KG1 (cell line): ENCODE results near the gene SORBS1.

Experiments
- DNase-seq: peaks from one replicate; lab custom pipeline; 2025; lab: John Stamatoyannopoulos, UW

The SORBS1 gene

DNA sequence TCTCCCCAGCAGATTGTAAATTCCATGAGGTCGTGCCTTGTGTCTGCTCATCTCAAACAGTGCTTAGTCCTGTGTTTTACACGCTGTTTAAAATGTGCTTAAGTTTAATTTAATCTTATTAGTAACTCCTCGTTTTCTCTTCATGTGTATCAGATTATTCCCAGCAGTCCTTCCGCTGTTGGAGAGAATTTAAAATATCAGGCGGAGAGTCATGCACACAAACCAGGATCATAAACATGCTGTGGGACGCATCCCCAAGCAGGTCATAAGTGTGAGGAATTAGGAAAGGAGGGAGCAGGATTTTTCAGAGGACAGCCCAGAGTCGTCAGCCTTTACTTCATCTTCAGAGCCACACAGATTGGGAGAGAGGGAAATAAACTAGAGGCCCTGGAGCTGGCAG, 4.2 kb upstream of the SORBS1 start:
- DNase-seq, result no peak

DNA sequence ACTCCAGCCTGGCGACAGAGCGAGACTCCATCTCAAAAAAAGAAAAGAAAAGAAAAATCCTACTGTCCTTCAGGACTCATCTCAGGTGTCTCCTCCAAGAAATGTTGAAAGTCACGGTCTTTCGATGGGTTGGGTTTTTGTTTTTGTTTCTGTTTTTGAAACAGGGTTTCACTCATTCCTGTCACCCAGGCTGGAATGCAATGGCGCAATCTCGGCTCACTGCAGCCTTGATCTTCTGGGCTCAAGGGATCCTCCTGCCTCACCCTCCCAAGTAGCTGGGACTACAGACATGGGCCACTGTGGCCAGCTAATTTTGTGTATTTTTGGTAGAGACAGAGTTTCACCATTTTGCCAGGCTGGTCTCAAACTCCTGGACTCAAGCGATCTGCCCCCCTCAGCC, 3.1 kb upstream of the SORBS1 start:
- DNase-seq, result no peak

DNA sequence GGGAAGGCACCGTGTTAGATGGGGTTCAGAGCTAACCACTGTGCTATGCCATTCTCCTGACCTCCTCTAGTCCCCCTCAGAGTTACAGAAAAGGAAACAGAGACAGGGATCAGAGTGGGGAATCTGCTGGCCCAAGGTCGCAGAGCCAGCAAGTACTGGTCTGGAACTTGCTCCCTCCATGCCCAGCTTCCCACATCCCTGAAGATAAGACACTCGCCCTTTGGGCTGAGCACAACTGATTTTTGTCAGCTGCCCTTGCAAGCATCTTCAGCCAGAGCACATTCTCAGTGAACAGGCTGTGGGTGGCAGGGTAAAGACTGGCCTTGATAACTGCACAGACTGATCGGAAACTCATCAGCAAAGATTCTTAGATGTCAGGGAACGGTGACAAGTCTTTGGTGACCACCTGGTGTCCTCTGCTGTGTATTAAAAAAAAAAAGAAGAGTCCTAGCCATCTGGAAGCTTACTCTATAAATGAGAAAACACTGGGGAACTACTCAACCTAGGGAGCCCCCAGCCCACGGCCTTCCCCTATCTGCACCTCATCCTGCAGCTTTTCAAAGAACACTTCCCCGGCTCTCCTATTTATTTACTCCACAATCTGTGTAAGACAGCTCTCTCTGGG, 1.3 kb upstream of the SORBS1 start:
- DNase-seq, result no peak

DNA sequence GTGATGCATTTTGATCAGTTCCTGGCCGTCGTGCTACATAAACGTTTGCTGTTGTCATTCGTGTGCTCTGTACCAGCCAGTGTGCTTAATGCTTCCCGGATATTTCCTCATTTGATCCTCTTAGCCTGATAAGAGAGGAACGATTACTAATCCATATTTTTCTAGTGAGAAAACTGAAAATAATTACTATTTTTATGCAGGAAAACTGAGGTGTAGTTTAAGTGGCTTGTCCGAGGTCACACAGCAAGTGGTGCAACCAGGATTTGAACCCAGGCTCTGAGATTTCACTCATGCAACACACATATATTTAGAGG, 650 bp upstream of the SORBS1 start:
- DNase-seq, result no peak

DNA sequence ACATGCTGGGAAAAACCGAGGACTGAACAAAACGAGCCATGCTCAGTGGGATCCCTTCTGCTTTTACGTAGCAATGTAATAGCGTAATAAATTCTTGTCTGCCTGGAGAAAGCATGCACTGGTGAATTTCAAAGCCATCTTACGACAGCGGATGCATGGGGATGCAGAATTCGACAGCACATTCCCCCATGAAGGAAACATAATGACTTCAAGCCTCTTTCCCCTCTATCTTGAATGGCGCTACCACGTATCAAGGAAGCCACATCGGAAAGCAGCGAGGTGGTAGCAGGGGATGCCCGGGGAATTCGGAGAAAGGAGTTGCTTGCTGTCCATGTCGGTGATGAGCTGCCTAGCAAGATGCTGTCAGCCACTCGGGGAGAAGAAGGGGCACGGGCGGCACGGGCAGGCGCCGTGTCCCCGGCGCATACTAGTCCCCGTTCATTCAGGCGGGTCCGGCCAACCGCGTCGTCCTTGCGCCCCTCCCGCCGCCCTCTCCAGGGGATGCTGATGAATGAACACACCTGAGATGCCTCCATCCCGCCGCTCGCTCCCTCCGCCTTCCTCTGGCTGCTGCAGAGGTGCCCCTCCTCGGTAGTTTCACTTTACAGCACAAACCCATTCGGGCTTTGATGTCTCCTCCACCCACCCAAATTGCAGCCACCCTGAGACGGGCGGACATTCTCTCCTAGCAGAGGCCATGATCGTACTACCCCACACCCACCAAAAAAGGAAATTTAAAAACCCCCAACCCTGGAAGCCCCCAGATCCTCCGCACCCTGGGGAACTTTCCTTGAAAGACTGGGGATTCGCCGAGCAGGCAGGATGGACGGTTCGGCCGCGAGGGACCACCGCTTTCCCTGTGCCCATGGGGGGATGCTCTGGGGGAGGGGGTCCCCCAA, 644 bp downstream of the SORBS1 start:
- DNase-seq, result no peak

DNA sequence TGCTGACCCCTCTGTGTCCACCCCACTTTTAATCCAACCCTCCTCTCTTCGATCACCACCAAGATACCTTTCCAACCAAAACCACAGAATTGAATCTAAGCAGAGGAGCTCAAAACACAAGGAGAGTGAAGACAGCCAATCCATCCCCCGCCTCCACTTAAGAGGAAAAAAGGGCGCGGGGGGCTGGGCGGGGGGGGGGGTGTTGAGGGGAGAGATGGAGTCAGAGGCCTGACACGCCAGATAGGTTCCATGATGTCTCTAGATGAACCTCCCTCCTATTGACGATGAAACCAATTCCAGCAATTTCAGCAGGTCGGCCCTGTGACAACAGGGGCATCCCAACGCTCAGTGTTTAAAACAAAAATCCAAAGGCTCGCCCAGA, 1.3 kb downstream of the SORBS1 start:
- DNase-seq, result no peak

DNA sequence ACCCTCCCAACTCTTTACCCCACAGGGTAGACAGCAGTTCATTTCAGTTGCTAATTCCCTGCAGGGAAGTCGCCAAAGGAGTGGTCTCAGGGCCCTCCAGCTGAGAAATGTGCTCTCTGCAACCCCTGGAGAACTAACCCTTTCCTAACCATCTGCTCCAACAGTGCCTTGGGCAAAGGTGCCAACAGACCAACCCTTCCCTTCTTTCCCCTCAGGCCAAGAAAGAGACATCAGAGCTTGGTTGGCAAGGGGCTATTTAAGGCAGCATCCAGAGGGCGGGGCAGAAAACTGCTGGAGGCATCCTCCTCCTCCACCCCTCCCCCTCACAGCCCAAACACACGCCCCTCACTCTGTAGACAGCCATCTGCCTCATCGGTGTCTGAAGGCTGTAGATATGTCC, 1.7 kb downstream of the SORBS1 start:
- no peak for DNase-seq

DNA sequence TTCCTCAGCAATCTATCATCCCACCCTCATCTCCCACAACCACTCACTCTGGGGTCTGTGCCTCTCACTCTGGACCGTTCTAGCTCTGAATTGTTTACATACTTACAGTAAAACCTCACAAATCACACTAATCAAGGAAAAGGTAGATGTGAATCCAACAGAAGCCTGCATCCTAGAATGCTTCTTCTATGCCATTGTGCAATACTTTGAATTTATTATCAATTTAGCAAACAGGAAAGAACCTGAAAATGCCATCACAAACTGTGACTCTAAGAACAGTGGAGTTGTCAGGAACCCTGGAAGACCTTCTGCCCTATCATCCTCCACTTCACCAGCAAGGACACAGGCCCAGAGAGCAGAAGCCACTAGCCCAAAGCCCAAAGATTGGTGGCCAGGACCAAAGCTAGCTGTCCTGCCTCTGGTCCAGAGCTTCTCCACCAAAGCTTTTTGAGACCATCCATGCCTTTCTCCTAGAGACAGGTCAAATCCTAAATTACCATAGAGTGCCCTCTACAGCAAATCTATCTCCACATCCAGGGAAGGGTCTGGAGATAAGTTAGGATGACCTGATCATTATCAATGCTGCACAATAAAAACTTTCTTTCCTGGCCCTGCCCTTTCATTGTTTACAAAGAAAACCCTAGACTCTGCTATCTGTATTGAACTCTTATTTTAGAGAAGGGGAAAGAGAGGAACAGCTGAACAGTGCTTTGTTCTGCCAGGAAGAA, 2.4 kb downstream of the SORBS1 start:
- DNase-seq, result no peak

DNA sequence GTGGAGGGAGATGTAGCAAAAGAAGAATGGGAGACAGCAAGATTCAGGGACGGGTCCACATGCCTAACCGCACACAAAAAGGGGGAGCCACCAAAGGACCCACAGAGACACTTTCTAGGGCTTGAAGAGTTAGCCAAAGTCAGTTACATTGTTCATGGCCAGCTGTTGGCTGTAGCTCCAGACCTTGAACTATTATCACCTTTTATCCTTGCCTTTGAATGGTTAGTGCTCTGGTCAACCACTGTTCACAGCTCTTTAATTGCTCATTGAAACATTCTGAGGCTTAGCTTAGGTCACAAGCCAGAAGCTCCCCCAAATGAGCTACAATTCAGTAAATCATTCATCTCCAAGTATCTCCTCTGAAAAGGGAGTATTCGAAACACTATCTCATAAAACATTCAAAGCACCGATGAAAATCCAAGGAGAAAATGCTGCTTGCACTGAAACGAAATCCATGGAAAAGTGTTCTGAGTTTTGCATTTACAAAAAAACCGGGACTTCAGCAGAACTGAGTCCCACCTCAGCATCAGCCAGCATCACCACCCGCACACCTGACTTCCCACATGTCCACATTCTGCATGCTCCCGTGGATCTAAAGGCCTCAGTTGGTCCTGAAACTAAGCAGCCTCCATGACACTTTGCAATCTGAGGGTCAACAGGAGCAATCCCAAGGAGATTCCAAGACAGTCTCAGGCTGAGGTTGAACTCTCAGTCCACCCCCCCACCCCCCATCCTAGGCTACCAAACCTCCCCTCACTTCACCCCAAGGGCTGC, 4.0 kb downstream of the SORBS1 start:
- DNase-seq, result no peak

DNA sequence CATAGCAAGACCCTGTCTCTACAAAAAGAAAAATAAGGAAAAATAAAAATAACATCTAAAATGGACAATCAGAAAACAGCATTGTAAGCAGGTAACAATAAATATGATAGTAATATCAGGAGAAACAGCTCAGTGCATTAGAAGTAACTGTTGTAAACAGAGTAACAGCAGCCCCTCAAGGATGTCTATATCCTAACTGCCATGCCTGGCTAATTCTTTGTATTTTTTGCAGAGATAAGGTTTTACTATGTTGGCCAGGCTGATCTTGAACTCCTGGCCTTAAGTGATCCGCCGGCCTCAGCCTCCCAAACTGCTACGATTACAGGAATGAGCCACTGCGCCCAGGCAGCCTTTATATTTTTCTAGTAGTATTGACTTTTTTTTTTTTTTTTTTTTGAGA, 7.5 kb downstream of the SORBS1 start:
- DNase-seq, result no peak

DNA sequence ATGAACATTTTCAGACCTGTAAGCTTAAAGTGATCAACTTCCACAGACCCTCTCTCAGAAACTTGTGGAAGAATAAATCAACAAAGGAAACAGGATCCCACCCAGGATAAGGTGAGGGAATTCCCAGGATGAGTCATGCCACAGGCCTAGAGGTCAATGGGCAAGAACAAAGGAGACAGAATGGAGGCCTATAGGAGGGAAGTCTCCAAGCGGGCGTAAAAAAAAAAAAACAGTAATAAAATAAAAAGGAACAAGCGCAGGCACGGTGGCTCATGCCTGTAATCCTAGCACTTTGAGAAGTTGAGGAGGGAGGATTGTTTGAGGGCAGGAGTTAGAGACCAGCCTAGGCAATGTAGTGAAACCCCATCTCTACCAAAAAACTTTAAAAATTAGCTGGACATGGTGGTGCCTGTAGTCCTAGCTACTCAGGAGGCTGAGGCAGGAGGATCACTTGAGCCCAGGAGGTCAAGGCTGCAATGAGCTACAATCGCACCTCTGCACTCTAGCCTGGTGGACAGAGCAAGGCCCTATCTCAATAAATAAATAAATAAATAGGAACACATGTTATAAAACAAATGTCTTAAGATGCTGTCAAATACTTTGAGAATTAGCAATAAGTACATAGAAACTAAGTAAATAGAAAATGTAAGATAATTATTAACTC, 8.4 kb downstream of the SORBS1 start:
- DNase-seq, result no peak

DNA sequence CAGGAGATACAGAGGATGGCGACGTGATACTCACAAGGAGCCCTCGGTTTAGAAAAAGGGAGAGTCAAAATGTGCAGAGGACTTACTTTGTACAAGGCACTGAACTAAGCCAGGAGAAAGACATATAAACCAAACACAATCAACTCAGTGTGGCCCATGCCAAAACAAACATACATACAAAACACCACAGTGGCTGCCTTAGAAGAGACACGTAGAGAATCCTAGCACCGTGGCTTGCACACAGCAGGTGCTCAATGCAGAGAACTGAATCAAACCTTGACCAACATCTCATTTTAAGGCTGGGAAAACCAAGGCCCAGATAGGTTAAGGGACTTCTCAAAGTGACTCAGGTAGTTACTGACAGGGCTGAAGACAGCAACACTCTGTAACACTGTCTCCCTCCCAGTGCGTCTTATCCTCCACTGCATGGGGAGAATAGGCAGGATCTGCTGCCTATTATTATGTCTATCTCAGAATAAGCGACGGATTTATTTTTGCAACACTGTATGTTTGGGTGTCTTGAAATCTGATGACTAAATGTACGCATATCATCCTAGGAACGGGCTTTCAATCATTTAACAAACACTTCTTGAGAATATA, 11.0 kb downstream of the SORBS1 start:
- no peak for DNase-seq

DNA sequence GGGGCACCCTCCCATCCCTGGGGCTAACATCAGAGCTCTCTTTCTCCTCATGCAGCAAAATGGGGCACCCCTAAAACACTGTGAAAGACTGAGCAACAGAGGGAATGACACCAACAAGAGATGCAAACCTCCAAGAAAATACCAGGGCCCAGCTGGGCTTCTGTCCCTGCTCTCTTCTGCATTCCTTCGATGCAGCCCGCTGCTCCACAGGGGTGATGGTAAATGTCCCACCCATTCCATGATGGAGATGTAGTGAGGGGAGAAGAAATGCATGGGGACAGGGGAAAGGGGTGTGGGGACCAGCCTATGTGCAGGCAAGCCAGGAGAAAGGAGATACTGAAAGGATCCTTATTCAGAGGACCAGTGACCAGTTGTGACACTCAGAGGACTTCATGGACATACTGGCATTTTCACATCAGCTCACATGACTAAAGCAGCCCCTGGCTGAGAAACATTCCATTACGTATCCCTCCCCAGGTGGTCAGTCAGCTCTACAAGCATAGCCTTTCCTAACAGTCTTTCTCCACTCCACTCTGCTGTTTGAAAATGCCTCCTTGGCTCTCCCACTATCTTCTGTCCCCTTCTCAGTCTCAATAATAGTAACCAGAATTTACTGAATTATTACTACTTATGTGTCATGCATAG, 13.3 kb downstream of the SORBS1 start:
- no peak for DNase-seq

DNA sequence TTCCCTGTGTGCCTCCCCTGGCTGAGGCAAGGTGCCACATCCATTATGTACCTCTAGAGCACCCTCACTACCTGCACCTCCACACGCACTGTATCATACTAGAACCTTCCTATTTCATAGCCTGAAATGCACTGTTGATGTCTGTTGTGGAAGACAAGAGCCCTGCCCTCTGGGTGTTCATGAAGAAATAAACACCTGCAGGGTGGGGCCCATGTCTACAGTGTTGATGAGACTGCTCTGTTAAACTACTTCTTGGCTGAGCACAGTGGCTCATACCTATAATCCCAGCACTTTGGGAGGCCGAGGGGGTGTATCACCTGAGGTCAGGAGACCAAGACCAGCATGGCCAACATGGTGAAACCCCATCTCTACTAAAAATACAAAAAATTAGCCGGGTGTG, 14.0 kb downstream of the SORBS1 start:
- no peak for DNase-seq

DNA sequence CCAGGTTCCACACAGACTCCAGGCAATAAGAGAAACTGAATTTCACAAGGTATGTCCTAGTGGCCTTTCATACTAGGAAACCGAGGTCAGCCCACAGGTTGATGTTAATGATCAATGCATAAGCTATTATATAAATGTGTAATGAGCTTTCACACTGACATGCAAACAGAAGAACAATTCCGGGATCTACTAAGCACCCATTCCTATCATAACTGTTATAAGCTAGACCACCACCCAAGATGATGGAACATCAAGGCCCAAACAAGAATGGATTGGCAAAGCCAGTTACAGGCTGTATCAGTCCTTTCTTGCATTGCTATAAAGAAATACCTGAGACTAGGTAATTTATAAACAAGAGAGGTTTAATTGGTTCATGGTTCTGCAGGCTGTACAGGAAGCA, 15.2 kb downstream of the SORBS1 start:
- no peak for DNase-seq

DNA sequence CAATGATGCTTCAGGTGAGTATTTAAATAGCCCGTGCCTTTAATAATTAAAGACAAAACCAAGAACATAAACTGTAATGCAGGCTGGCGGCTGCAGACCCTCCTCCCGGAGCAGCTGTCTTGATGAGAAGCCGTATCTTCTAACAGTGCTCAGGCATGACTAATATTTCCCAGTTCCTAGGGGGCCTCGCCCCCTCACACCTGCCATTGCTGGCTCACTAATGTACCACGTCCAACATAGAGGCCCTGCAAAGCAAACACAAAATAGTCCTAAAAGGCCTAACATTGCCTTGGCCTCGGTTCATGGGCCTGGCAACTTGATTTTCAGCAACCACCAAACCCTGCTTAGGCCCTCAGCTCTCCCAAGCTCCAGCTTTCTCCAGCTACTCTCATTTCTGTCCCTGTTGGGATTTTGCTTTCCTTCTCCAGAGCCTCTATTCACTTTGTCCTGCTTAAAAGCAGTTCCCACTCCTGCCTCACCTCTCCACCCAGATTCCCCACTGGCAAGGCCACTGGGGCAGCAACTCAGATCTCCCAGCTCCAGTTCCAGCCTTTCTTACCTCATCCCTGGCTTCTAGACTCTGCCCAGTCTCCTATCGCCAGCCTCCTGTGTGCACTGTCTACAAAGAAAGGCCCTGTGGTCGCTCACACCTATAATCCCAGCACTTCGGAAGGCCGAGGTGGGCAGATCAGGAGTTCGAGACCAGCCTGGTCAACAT, 16.2 kb downstream of the SORBS1 start:
- no peak for DNase-seq

DNA sequence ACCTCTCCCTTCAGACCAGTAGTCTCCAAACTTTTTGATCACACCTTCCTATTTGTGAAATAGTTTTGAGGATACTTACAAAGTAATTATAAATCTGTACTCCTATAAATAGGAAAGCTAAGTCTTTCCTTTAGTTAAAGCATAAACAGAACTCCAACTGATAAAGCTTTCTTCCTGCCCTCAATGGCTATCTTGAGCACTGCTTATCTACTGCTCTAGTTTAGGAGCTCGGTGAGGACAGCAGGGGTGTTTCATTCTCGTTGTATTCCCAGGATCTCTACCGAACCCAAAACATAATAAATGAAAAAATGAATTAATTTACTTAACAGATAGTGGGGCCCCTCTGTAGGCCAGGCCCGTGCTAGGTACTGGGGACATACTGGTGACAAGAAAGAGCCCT, 17.7 kb downstream of the SORBS1 start:
- no peak for DNase-seq

DNA sequence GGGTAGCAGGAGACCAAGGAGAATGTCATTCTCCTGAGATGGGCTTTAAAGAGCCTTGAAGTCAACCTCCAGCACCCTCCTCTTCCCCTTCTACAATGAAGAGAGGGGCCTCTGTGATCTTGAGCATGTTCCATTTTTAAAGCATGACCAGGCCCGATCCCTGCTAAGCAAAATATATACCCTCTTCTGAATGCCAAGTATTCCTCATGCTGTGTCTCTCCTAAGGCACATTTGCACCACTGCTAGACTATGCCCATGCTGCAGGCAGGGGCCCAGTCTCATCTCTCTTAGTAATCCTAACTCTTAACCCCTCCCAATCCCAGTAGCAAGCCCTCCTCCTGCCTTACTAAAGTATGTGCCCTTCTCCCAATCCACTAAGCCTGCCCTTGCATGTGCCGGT, 18.4 kb downstream of the SORBS1 start:
- DNase-seq, result no peak

DNA sequence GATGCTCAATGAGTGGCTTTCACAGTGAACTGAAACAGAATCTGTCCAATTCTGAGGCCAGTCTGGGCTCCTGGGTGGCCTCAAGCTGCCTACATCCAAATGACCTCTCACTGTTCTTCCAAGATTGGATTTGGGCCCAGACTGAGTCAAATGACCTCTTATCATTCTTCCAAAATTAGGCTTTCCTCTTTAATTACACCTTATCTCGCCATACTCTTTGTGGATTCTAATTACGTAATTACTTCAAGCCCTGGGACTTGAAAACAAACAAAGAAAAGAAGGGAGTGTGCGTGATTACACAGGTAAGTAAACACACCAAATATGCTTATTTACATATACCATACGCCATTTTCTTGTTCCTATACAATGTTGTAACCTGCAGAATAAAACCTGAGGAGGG, 18.8 kb downstream of the SORBS1 start:
- no peak for DNase-seq

DNA sequence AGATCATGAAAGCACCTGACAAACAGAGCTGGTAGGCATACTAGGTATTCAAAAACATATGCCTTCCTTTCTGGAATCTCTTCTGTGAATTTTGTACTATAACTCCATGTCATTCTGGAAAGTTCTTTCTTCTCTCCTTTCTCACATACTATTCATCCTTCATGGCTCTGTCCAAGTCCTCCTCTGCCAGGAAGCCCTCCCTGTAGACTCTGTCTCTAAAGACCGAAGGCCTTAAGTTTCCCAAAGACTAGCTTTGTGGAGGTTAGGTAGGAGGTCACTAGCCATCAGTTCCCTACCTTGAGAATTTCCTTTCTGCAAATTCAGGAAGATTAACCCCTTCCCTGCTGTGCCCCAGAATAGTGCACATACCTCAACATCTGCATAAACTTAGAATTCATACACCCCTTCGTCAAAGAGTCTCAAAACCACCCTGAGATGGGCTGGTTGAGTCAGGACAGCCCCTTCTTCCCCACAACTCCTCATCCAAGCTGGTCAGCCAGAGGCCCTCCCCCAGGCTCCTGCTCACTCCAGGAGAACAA, 20.6 kb downstream of the SORBS1 start:
- DNase-seq, result no peak
